NT2/D1 (cell line): Measurements from ENCODE around the gene KBTBD4.
"Not testable (repeated sequence)": the region's sequence is repeated elsewhere in the genome, so short reads cannot be mapped to it uniquely, and the experiment has no call there.

Experiments used
- DNase-seq: peaks from one replicate; pipeline ENCODE4 v3.0.0-alpha.2; 2011; ENCODE audit warnings: low read depth, low spot score
- H3K27me3 ChIP-seq: 2 replicates; pipeline ENCODE4 v1.6.0; 2011; ENCODE audit warnings: mild to moderate bottlenecking; ENCODE audit not compliant: insufficient read length, insufficient read depth
- H3K36me3 ChIP-seq: 2 replicates; pipeline ENCODE4 v1.6.1; 2011; ENCODE audit warnings: mild to moderate bottlenecking, low read length, mixed read lengths; ENCODE audit not compliant: insufficient read depth, insufficient read length
- H3K4me1 ChIP-seq: 2 replicates; pipeline ENCODE4 v1.5.1; 2011; ENCODE audit not compliant: insufficient read depth, insufficient read length
- H3K4me3 ChIP-seq: 2 replicates; pipeline ENCODE4 v1.5.1; 2011; ENCODE audit warnings: low read depth; ENCODE audit not compliant: insufficient read length
- H3K9ac ChIP-seq: 2 replicates; pipeline ENCODE4 v1.6.0; 2011; ENCODE audit warnings: low read depth; ENCODE audit not compliant: insufficient read length
- H3K9me3 ChIP-seq: 2 replicates; pipeline ENCODE4 v1.5.1; 2011; ENCODE audit warnings: mild to moderate bottlenecking, low read length; ENCODE audit not compliant: insufficient read depth
- SUZ12 ChIP-seq: IDR thresholded peaks from 2 replicates; pipeline ENCODE4 v1.6.1; 2011; ENCODE audit not compliant: insufficient read length, insufficient read depth; ENCODE audit errors: extremely low read depth
- YY1 ChIP-seq: IDR thresholded peaks from 2 replicates; pipeline ENCODE4 v1.6.1; 2011; ENCODE audit not compliant: insufficient read length, insufficient read depth
- ZNF274 ChIP-seq: IDR thresholded peaks from 2 replicates; pipeline ENCODE4 v1.6.1; 2011; ENCODE audit warnings: mild to moderate bottlenecking, low read depth, low read length

KBTBD4 gene

GRCh38 chr11:47531666-47532065 lies 47.1 kb downstream of the KBTBD4 start:
- no peak for TF ChIP-seq SUZ12
- Histone ChIP-seq H3K9me3 (no peaks in the 10 kb centered on the region), H3K27me3 (no peaks in the 10 kb centered on the region), H3K36me3 (peaks cover 35% of the 10 kb centered on the region), H3K4me3 (no peak overlapping the region), H3K9ac (no peak overlapping the region), H3K4me1 (no peaks in the 10 kb centered on the region)
- no peak for DNase-seq

- peaks cover 31% of the 10 kb centered on the region for H3K36me3 ChIP-seq
- not testable (repeated sequence) for DNase-seq, H3K4me1 ChIP-seq, H3K9me3 ChIP-seq, H3K9ac ChIP-seq, H3K27me3 ChIP-seq, H3K4me3 ChIP-seq
Observed at GRCh38 chr11:47530721-47531120, 48.0 kb downstream of the KBTBD4 start.

- Histone ChIP-seq H3K4me3 (no peak overlapping the region), H3K4me1 (no peaks in the 10 kb centered on the region), H3K9ac (no peak overlapping the region), H3K27me3 (no peaks in the 10 kb centered on the region), H3K9me3 (no peaks in the 10 kb centered on the region), H3K36me3 (peaks cover 28% of the 10 kb centered on the region)
- no peak for DNase-seq
- TF ChIP-seq ZNF274 (no peak), YY1 (no peak), SUZ12 (no peak)
Observed at GRCh38 chr11:47529951-47530350, 48.8 kb downstream of the KBTBD4 start.

- DNase-seq: no peak
- H3K9ac ChIP-seq: no peak overlapping the region
- no peaks in the 10 kb centered on the region for H3K27me3 ChIP-seq
- no peak overlapping the region for H3K4me3 ChIP-seq
- H3K9me3 ChIP-seq: no peaks in the 10 kb centered on the region
- H3K36me3 ChIP-seq: peaks cover 24% of the 10 kb centered on the region
- H3K4me1 ChIP-seq: peaks cover 14% of the 10 kb centered on the region
- TF ChIP-seq SUZ12: no peak
- TF ChIP-seq ZNF274: no peak
- TF ChIP-seq YY1: no peak
Observed at GRCh38 chr11:47527186-47527585, 51.6 kb downstream of the KBTBD4 start.

- H3K9ac ChIP-seq, H3K4me3 ChIP-seq, H3K27me3 ChIP-seq, H3K9me3 ChIP-seq, DNase-seq: not testable (repeated sequence)
- H3K4me1 ChIP-seq: peaks cover 14% of the 10 kb centered on the region
- H3K36me3 ChIP-seq: peaks cover 21% of the 10 kb centered on the region
Observed at GRCh38 chr11:47526032-47526431, 52.7 kb downstream of the KBTBD4 start.

GRCh38 chr11:47524291-47524874 lies 54.4 kb downstream of the KBTBD4 start:
- H3K27me3 ChIP-seq: no peaks in the 10 kb centered on the region
- no peak overlapping the region for H3K4me3 ChIP-seq
- H3K4me1 ChIP-seq: peaks cover 14% of the 10 kb centered on the region
- no peaks in the 10 kb centered on the region for H3K9me3 ChIP-seq
- no peak overlapping the region for H3K9ac ChIP-seq
- TF ChIP-seq YY1 (no peak), ZNF274 (no peak), SUZ12 (no peak)
- peaks cover 24% of the 10 kb centered on the region for H3K36me3 ChIP-seq
- DNase-seq: no peak

GRCh38 chr11:47523490-47524225 lies 55.1 kb downstream of the KBTBD4 start:
- DNase-seq: no peak
- Histone ChIP-seq H3K9me3 (no peaks in the 10 kb centered on the region), H3K27me3 (no peaks in the 10 kb centered on the region), H3K36me3 (peaks cover 22% of the 10 kb centered on the region), H3K4me3 (no peak overlapping the region), H3K9ac (no peak overlapping the region), H3K4me1 (peaks cover 14% of the 10 kb centered on the region)
- TF ChIP-seq YY1: no peak
- TF ChIP-seq ZNF274: no peak
- TF ChIP-seq SUZ12: no peak
